Effector memory CD4-positive, alpha-beta T cell (primary cell): ENCODE results near the gene FGFRL1.
"Not testable (repeated sequence)": the region's sequence is repeated elsewhere in the genome, so short reads cannot be mapped to it uniquely, and the experiment has no call there.

Source experiments
- DNase-seq, 3 donors: peaks; one replicate each; pipeline ENCODE4 v3.0.0-alpha.2; 2020
- H3K27ac ChIP-seq: 2 replicates; pipeline ENCODE4 v1.7.0; 2013; ENCODE audit warnings: mild to moderate bottlenecking, low read length, moderate library complexity; ENCODE audit not compliant: insufficient read depth, poor library complexity, severe bottlenecking
- H3K27me3 ChIP-seq: replicated peaks from 2 replicates; pipeline ENCODE4 v1.7.0; 2013; ENCODE audit warnings: mild to moderate bottlenecking, low read length; ENCODE audit not compliant: insufficient read depth, control insufficient read depth, poor library complexity, severe bottlenecking
- H3K36me3 ChIP-seq: 2 replicates; pipeline ENCODE4 v1.7.0; 2013; ENCODE audit warnings: mild to moderate bottlenecking, low read length, moderate library complexity; ENCODE audit not compliant: control insufficient read depth, insufficient read depth
- H3K4me1 ChIP-seq: 2 replicates; pipeline ENCODE4 v1.7.0; 2013; ENCODE audit warnings: low read length, mild to moderate bottlenecking; ENCODE audit not compliant: control insufficient read depth, insufficient read depth, poor library complexity, severe bottlenecking
- H3K4me3 ChIP-seq: 2 replicates; pipeline ENCODE4 v1.7.0; 2013; ENCODE audit warnings: low read length, low read depth, mild to moderate bottlenecking; ENCODE audit not compliant: insufficient read depth, poor library complexity, severe bottlenecking
- H3K9me3 ChIP-seq: 2 replicates; pipeline ENCODE4 v1.7.0; 2013; ENCODE audit warnings: mild to moderate bottlenecking, low read length, moderate library complexity; ENCODE audit not compliant: control insufficient read depth

Gene FGFRL1

DNA sequence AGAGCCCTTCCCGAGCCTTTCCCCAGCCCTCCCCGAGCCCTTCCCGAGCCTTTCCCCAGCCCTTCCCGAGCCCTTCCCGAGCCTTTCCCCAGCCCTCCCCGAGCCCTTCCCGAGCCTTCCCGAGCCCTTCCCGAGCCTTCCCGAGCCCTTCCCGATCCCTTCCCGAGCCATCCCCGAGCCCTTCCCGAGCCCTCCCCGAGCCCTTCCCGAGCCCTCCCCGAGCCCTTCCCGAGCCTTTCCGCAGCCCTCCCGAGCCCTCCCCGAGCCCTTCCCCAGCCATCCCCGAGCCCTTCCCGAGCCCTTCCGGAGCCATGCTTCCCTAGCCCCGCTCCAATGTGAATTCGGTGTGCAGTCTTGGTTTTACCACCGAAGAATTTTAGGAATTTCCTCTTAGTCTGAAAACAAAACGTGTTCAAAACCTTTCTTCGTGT lies 35.2 kb downstream of the FGFRL1 start:
- not testable (repeated sequence) for H3K4me1 ChIP-seq, DNase-seq, H3K36me3 ChIP-seq, H3K9me3 ChIP-seq, H3K27ac ChIP-seq, H3K4me3 ChIP-seq
- H3K27me3 ChIP-seq: peaks cover 13% of the 10 kb centered on the region

DNA sequence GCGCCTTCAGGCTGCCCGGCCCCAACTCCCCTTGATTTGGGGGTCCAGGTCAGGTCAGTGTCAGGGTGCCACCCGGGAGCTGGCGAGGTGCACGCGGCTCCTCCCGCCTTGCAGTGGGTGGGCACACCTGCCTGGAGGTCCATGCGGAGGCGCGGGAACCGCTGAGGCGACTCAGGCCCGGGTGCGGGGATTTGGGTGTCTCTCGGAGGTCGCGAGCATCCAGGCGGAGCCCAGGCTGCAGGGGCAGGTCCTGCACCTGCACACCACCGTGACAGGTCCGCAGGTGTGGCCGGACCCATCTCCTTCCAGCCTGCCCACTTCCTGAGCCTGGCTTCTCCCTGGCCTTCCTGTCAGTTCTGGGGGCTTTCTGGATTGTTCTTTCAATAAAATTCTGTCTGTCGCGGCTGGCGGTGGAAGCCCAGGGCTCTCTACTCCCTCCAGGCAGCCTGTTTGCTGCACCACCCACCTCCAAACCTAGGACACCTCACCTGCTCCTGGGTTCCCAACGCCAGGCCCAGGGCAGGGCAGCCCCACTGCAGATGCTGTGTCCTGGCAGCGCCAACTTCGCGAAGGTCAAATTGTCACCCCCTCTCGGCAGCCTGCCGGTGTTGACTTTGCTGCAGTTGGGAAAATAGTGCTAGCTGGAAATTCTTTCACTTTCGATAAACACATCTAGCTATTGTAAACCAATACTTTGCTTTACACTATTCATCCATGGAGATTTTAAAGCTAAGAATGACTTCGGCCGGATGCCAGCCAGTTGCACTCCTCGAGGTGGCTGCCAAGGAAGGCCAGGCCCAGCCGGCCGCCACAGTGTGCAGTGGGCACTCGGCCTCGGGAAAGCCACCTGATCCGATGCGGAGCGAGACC lies 35.9 kb downstream of the FGFRL1 start:
- no peak for DNase-seq
- Histone ChIP-seq H3K27ac (no peak overlapping the region), H3K4me3 (no peak overlapping the region)

GRCh38 chr4:1047976-1048772 lies 36.7 kb downstream of the FGFRL1 start:
- Histone ChIP-seq H3K4me3 (no peak overlapping the region), H3K27me3 (peaks cover 13% of the 10 kb centered on the region), H3K36me3 (no peaks in the 10 kb centered on the region), H3K27ac (no peak overlapping the region), H3K4me1 (no peaks in the 10 kb centered on the region), H3K9me3 (no peaks in the 10 kb centered on the region)
- DNase-seq: no peak

More for the DNA sequence above, 35.9 kb downstream of the FGFRL1 start:
- Histone ChIP-seq H3K36me3 (no peaks in the 10 kb centered on the region), H3K9me3 (no peaks in the 10 kb centered on the region), H3K27me3 (peaks cover 13% of the 10 kb centered on the region), H3K4me1 (no peaks in the 10 kb centered on the region)

- DNase-seq: no peak
Measured at GRCh38 chr4:1048773-1049590, 37.6 kb downstream of the FGFRL1 start.

GRCh38 chr4:1049591-1049905 lies 38.1 kb downstream of the FGFRL1 start:
- Histone ChIP-seq H3K4me3 (no peak overlapping the region), H3K27me3 (peaks cover 8% of the 10 kb centered on the region), H3K4me1 (no peaks in the 10 kb centered on the region), H3K36me3 (no peaks in the 10 kb centered on the region), H3K27ac (no peak overlapping the region), H3K9me3 (no peaks in the 10 kb centered on the region)
- DNase-seq: no peak

More at GRCh38 chr4:1048773-1049590, 37.6 kb downstream of the FGFRL1 start:
- Histone ChIP-seq H3K27me3 (peaks cover 11% of the 10 kb centered on the region), H3K4me3 (no peak overlapping the region), H3K36me3 (no peaks in the 10 kb centered on the region), H3K4me1 (no peaks in the 10 kb centered on the region), H3K9me3 (no peaks in the 10 kb centered on the region), H3K27ac (no peak overlapping the region)

- no peak overlapping the region for H3K4me3 ChIP-seq
- DNase-seq: no peak
- H3K4me1 ChIP-seq: peaks cover 5% of the 10 kb centered on the region
- H3K27ac ChIP-seq: no peak overlapping the region
- H3K9me3 ChIP-seq: no peaks in the 10 kb centered on the region
- peaks cover 1% of the 10 kb centered on the region for H3K27me3 ChIP-seq
- no peaks in the 10 kb centered on the region for H3K36me3 ChIP-seq
Measured at GRCh38 chr4:1050486-1051213, 39.2 kb downstream of the FGFRL1 start.

GRCh38 chr4:1051472-1051871 lies 40.0 kb downstream of the FGFRL1 start:
- DNase-seq: no peak
- Histone ChIP-seq H3K36me3 (no peaks in the 10 kb centered on the region), H3K9me3 (no peaks in the 10 kb centered on the region), H3K27me3 (no peaks in the 10 kb centered on the region), H3K27ac (no peak overlapping the region), H3K4me1 (peaks cover 12% of the 10 kb centered on the region), H3K4me3 (no peak overlapping the region)

- Histone ChIP-seq H3K27ac (no peak overlapping the region), H3K9me3 (no peaks in the 10 kb centered on the region), H3K36me3 (no peaks in the 10 kb centered on the region), H3K4me1 (peaks cover 12% of the 10 kb centered on the region), H3K27me3 (no peaks in the 10 kb centered on the region), H3K4me3 (no peak overlapping the region)
- no peak for DNase-seq
Measured at GRCh38 chr4:1052231-1052671, 40.8 kb downstream of the FGFRL1 start.

DNA sequence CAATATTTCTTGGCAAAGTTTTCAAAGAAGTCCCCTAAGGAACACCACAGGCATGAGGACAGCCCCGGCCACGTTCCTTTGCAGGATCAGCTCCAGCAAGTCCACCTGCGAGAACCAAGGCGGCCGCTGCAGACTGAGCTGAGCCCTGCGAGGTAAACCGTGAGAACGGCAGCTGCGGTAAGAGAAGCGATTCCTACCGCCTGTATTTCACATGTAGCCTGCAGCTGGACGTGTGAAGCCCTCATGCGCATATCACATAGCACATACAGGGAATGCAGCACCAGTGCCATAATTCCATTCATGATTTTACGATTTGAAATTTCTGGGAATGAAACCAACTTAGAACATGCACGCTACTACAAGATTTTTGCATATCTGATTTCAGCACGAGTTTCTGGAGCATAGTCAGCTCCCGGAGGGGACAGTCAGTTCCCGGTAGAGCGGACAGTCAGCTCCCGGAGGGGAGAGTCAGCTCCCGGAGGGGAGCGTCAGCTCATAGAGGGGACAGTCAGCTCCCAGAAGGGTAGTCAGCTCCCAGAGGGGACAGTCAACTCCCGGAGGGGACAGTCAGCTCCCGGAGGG lies 41.7 kb downstream of the FGFRL1 start:
- H3K9me3 ChIP-seq: no peaks in the 10 kb centered on the region
- H3K4me3 ChIP-seq: no peak overlapping the region
- no peaks in the 10 kb centered on the region for H3K27me3 ChIP-seq
- no peak overlapping the region for H3K27ac ChIP-seq
- peaks cover 12% of the 10 kb centered on the region for H3K4me1 ChIP-seq
- no peaks in the 10 kb centered on the region for H3K36me3 ChIP-seq
- no peak for DNase-seq
